Peyer's patch (tissue), 4 donors: Measurements from ENCODE around the gene FADS6.
"Not testable (repeated sequence)": the region's sequence is repeated elsewhere in the genome, so short reads cannot be mapped to it uniquely, and the experiment has no call there.

Experiments used
- POLR2A ChIP-seq, 2 donors: fragments of 450-650 bp; IDR thresholded peaks; one replicate each; pipeline ENCODE4 v1.5.1; 2017; ENCODE audit warnings: antibody characterized with exemption in 2 of 2, mild to moderate bottlenecking in 2 of 2, moderate library complexity in 2 of 2
- TF ChIP-seq, protein P1 (sequence below), 6 experiments: fragments of 450-650 bp in 4 of 6; fragments of 200-600 bp in 2 of 6; sonication (generic) in 1 of 6; IDR thresholded peaks; one replicate each; pipeline ENCODE4 v1.5.1; 2017 to 2019; ENCODE audit warnings: antibody characterized with exemption in 6 of 6, mild to moderate bottlenecking in 3 of 6, moderate library complexity in 1 of 6

DNA sequence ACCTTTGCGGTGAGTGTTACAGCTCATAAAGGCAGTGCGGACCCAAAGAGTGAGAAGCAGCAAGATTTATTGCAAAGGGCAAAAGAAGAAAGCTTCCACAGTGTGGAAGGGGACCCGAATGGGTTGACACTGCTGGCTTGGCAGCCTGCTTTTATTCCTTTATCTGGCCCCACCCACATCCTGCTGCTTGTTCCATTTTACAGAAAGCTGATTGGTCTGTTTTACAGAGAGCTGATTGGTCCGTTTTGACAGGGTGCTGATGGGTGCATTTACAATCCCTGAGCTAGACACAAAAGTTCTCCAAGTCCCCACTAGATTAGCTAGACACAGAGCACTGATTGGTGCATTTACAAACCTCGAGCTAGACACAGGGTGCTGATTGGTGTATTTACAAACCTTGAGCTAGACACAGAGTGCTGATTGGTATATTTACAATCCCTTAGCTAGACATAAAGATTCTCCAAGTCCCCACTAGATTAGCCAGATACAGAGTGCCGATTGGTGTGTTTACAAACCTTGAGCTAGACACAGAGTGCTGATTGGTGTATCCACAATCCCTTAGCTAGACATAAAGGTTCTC lies 12.9 kb upstream of the FADS6 start:
- TF ChIP-seq, protein P1, sequence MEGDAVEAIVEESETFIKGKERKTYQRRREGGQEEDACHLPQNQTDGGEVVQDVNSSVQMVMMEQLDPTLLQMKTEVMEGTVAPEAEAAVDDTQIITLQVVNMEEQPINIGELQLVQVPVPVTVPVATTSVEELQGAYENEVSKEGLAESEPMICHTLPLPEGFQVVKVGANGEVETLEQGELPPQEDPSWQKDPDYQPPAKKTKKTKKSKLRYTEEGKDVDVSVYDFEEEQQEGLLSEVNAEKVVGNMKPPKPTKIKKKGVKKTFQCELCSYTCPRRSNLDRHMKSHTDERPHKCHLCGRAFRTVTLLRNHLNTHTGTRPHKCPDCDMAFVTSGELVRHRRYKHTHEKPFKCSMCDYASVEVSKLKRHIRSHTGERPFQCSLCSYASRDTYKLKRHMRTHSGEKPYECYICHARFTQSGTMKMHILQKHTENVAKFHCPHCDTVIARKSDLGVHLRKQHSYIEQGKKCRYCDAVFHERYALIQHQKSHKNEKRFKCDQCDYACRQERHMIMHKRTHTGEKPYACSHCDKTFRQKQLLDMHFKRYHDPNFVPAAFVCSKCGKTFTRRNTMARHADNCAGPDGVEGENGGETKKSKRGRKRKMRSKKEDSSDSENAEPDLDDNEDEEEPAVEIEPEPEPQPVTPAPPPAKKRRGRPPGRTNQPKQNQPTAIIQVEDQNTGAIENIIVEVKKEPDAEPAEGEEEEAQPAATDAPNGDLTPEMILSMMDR (IDR thresholded peaks at IDR 0.05): not testable (repeated sequence)
- TF ChIP-seq POLR2A (IDR thresholded peaks at IDR 0.05): not testable (repeated sequence)
